GM18505 (cell line): ENCODE data around the gene TMEM217.
"Not testable (repeated sequence)": the region's sequence is repeated elsewhere in the genome, so short reads cannot be mapped to it uniquely, and the experiment has no call there.

Source experiments
- ATAC-seq: cut with Tn5 transposase; IDR thresholded peaks from one replicate; pipeline ENCODE4 v1.9.1; 2021; ENCODE audit not compliant: unreplicated experiment
- POLR2A ChIP-seq: IDR thresholded peaks from 4 replicates; pipeline ENCODE4 v1.6.1; 2011; ENCODE audit warnings: borderline replicate concordance; ENCODE audit not compliant: insufficient read depth, insufficient read length; ENCODE audit errors: extremely low read depth

TMEM217 gene

GRCh38 chr6:37182736-37183590 lies 75.0 kb downstream of the TMEM217 start:
- ATAC-seq = no peak
- TF ChIP-seq POLR2A = no peak

- not testable (repeated sequence) for ATAC-seq
Observed at GRCh38 chr6:37180610-37181009, 77.3 kb downstream of the TMEM217 start.

- no peak for ATAC-seq
- TF ChIP-seq POLR2A = no peak
Observed at GRCh38 chr6:37180075-37180474, 77.9 kb downstream of the TMEM217 start.

GRCh38 chr6:37177935-37178517 lies 79.9 kb downstream of the TMEM217 start:
- TF ChIP-seq POLR2A = no peak
- no peak for ATAC-seq

- no peak for ATAC-seq
- TF ChIP-seq POLR2A = no peak
Observed at GRCh38 chr6:37177077-37177934, 80.6 kb downstream of the TMEM217 start.

GRCh38 chr6:37176268-37177076 lies 81.5 kb downstream of the TMEM217 start:
- no peak for TF ChIP-seq POLR2A
- no peak for ATAC-seq

GRCh38 chr6:37175332-37176267 lies 82.3 kb downstream of the TMEM217 start:
- TF ChIP-seq POLR2A = no peak
- peak; percentile 40 for ATAC-seq

GRCh38 chr6:37174515-37175331 lies 83.2 kb downstream of the TMEM217 start:
- ATAC-seq = no peak
- no peak for TF ChIP-seq POLR2A

- ATAC-seq = no peak
- TF ChIP-seq POLR2A = no peak
Observed at GRCh38 chr6:37174196-37174514, 83.8 kb downstream of the TMEM217 start.

- no peak for ATAC-seq
- no peak for TF ChIP-seq POLR2A
Observed at GRCh38 chr6:37173493-37174195, 84.3 kb downstream of the TMEM217 start.
